Measurements from ENCODE around the gene CYTH3.
"Not testable (repeated sequence)": the region's sequence is repeated elsewhere in the genome, so short reads cannot be mapped to it uniquely, and the experiment has no call there.

Gene CYTH3

GRCh38 chr7:6283391-6284054 lies 11.1 kb upstream of the CYTH3 start:
- not testable (repeated sequence) for DNase-seq (ENCODE audit: low read depth in 4 of 4, low spot score in 1 of 4)

- no peak for DNase-seq (ENCODE audit: low read depth in 4 of 4, low spot score in 1 of 4)
Observed at GRCh38 chr7:6279937-6280336, 7.5 kb upstream of the CYTH3 start.

- DNase-seq (ENCODE audit: low read depth in 4 of 4, low spot score in 1 of 4): no peak
Observed at GRCh38 chr7:6279341-6279740, 6.9 kb upstream of the CYTH3 start.

- DNase-seq (ENCODE audit: low read depth in 4 of 4, low spot score in 1 of 4): no peak
Observed at GRCh38 chr7:6278749-6279310, 6.4 kb upstream of the CYTH3 start.

- no peak for DNase-seq (ENCODE audit: low read depth in 4 of 4, low spot score in 1 of 4)
Observed at GRCh38 chr7:6277476-6277875, 5.1 kb upstream of the CYTH3 start.

GRCh38 chr7:6276911-6277408 lies 4.5 kb upstream of the CYTH3 start:
- no peak for DNase-seq (ENCODE audit: low read depth in 4 of 4, low spot score in 1 of 4)

- DNase-seq (ENCODE audit: low read depth in 4 of 4, low spot score in 1 of 4): no peak
Observed at GRCh38 chr7:6274743-6275142, 2.3 kb upstream of the CYTH3 start.

- DNase-seq (ENCODE audit: low read depth in 4 of 4, low spot score in 1 of 4): no peak
Observed at GRCh38 chr7:6273917-6274630, 1.6 kb upstream of the CYTH3 start.

GRCh38 chr7:6273380-6273837 lies 985 bp upstream of the CYTH3 start:
- no peak for DNase-seq (ENCODE audit: low read depth in 4 of 4, low spot score in 1 of 4)

GRCh38 chr7:6271694-6272440 lies 557 bp downstream of the CYTH3 start:
- DNase-seq (ENCODE audit: low read depth in 4 of 4, low spot score in 1 of 4): peak in 1 of 4 experiments; percentile 2

- DNase-seq (ENCODE audit: low read depth in 4 of 4, low spot score in 1 of 4): peak in 1 of 4 experiments; percentile 15
Observed at GRCh38 chr7:6271060-6271658, 1.3 kb downstream of the CYTH3 start.

GRCh38 chr7:6269527-6269926 lies 2.9 kb downstream of the CYTH3 start:
- no peak for DNase-seq (ENCODE audit: low read depth in 4 of 4, low spot score in 1 of 4)

- no peak for DNase-seq (ENCODE audit: low read depth in 4 of 4, low spot score in 1 of 4)
Observed at GRCh38 chr7:6268907-6269306, 3.5 kb downstream of the CYTH3 start.

GRCh38 chr7:6268023-6268900 lies 4.2 kb downstream of the CYTH3 start:
- no peak for DNase-seq (ENCODE audit: low read depth in 4 of 4, low spot score in 1 of 4)

- DNase-seq (ENCODE audit: low read depth in 4 of 4, low spot score in 1 of 4): no peak
Observed at GRCh38 chr7:6266699-6267098, 5.7 kb downstream of the CYTH3 start.

- no peak for DNase-seq (ENCODE audit: low read depth in 4 of 4, low spot score in 1 of 4)
Observed at GRCh38 chr7:6262221-6262620, 10.2 kb downstream of the CYTH3 start.

GRCh38 chr7:6261699-6262098 lies 10.7 kb downstream of the CYTH3 start:
- no peak for DNase-seq (ENCODE audit: low read depth in 4 of 4, low spot score in 1 of 4)

GRCh38 chr7:6260291-6261187 lies 11.9 kb downstream of the CYTH3 start:
- no peak for DNase-seq (ENCODE audit: low read depth in 4 of 4, low spot score in 1 of 4)

- no peak for DNase-seq (ENCODE audit: low read depth in 4 of 4, low spot score in 1 of 4)
Observed at GRCh38 chr7:6259257-6259656, 13.2 kb downstream of the CYTH3 start.
